Stimulated activated naive CD4-positive, alpha-beta T cell (primary cell): ENCODE data around the gene CDC37.
"Not testable (repeated sequence)": the region's sequence is repeated elsewhere in the genome, so short reads cannot be mapped to it uniquely, and the experiment has no call there.

Source experiments
- DNase-seq, 6 experiments: peaks; one replicate each; lab custom pipeline; 2025; lab: John Stamatoyannopoulos, UW

Gene CDC37

DNA sequence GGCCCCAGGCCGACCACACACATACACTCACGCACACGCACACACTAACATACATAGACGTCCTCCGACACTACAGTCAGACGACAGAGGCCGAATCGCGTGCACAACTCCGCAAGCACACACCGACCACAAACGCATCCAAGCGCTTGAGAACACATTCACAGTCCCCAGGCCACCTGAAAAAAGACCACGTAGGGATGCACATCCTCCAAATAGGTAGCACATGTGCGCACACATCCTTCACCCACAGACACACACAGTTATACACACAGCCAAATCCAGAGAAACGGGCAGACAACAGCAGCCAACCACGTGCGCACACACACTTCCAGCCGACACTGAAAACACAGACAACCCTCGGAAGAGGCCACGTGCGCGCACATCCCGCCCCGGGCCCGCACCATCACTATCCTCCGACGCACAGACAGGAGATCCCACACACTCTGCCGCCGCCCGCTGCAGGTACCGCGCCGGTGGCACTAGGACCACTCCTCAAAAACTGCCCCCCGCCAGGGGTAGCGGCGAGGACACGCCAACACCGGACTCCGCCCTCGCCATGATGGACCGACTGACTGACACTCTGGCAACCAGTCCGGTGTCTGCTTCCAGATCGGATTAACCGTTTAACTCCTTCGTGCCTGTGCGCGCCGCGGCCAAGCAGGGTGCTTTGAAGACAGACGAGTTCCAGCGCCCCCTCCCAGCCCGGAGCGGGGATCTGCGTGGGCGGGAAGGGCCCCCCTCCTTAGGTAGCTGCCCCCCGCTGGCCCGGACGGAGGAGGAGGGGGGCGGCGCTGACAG is 16.5 kb upstream of the CDC37 start:
- DNase-seq, result peak in 4 of 6 experiments; percentile 31 to 58 (median 44)

DNA sequence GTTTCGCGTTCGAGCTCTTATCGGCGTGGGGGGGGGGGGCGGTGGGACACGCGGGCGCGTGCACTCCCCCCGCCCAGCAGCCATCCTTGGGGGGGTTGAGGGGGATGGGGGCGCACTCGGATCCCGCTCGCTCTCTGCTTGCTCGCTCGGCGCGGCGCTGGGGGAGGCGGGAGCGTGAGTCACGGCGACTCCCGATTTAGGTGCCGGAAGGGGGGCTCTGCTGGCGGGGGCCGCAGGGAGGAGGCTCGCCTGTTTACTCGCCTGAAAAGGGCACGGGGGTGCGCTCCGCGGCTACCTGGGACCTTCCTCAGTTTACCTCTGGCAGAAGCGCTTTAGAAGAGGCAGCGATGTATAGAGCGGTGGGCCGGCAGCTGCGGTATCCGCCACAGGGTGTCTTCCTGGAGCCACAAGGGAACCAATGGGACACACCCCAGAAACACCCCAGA is 15.9 kb upstream of the CDC37 start:
- DNase-seq, result peak in 1 of 6 experiments; percentile 40

DNA sequence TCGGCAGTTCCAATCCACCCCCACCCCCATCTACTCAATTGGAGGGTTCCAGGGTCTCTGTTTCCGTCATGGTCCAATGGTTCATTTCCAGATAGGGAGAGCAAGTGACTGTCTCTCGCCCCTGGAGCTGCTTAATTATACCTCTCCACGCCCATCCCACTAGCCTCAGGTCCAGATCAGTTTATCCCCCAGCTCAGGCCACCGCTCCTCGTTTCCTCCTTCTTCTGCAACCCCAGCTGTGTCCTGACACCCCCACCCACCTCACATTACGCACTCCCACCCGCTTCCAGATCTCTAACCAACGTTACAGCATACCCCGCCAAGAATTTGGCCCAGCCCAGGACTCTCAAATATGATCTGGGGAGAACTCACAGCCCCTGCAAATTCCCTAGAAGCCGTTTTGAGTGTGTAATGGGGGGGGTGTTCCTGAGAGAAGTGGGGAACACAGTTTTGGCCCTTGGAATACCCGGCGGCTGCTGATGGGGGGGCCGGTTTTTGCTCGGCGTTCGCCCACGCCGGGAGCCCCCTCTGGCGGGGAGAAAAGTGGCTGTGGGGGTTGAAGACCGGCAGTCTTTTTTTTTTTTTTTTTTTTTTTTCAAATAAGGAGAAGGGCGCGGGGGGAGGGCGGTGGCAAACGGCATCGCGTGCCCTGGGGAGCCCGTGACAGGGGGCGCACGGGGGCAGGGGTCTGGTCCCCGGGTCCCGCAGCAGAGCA is 15.3 kb upstream of the CDC37 start:
- DNase-seq, result peak in 1 of 6 experiments; percentile 49

DNA sequence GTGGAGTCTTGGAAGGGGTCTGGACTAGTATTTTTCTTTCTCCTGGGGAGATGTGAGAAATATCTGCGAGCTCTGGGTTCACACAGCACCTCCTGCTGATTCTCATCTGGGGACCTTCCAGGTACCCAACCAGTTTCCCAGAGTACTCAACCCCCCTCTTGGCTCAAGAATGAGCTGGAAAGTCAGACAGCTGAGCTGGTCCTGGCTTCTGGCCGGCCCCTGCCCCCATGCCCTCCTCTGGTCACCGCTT is 14.8 kb upstream of the CDC37 start:
- peak in 1 of 6 experiments; percentile 46 for DNase-seq

DNA sequence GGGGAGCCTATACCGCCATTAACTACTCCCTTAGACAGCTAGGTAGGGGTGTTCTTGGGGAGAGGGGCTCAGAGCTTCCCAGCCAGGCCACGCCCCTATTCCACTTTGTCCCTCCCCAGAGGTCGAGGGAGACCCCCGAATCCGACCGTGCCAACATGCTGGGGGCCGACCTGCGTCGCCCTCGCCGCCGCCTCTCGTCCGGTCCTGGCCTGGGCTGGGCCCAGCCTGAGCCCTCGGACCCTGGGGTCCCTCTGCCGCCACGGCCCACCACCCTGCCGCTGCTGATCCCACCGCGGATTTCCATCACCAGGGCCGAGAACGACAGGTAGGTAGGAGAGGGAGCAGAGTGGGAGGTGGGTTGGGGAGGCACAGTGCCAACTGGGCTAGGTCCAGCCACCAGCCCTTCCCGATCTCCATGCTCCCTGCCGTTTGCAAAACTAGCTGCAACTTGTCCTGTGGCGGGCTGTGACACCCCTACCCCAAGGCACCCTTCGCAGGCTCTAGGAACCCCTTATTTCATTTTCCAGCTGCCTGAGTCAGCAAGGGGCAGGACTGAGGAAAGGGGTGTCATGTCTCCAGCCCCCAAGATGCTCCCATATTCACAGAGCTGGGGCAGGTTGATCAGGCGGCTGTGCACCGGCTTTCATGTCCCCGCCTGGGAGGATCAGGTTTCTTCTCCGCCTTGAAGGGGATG is 14.3 kb upstream of the CDC37 start:
- peak in 1 of 6 experiments; percentile 24 for DNase-seq

DNA sequence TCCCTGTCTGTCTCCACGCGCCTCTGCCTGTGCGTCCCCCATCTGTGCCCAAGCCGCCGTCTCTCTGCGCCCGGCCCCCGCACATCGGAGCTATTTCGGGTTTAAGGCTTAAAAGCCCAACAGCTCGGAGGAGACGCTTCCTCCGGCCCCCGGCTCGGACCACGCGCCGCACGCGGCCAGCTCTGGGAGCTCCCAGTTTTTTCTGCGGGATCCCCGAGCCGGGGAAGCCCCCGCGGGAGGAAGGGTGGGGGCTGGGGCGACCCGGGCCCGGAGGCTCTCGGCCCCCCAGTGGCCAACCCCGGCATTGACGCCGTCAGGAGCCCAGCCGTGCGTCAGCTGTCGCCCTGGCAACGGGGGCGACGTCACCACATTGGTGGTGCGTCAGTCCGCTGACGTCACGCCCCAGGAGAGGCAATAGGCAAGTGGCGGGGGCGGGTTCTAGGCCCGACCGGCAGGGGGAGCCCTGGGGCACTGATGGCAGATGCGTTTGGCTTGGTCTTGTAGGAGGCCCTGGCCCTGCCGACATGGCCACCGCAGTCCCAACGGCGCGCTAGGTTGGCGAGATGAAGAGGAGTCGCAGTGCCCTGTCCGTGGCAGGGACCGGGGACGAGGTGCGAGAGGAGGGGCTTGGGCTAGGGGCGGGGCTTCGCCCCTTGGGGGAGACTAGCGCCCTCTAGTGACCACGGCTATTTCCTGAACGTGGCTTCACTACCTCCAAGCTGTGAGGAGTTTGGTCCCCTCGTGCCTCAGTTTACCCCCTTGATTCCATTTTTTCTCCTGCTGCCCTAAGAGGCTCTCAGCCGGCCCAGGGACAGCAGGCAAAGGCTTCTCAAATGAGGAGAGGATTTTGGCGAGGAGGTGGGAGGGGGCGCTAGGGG is 13.3 kb upstream of the CDC37 start:
- peak; percentile 91 to 98 (median 96) for DNase-seq

DNA sequence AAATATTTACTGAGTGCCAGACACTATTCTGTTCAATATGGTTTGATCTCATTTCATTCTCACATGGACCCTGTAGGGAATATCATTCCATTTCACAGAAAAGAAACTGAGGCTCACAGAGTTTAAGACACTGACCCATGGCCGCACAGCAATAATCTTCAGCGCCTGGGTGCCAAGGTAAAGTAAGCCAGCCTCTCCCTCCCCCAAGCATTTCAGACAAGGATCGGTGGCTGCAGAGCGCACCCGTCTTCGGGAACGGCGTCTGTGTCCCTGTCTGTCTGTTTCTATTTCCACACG is 12.7 kb upstream of the CDC37 start:
- no peak for DNase-seq

DNA sequence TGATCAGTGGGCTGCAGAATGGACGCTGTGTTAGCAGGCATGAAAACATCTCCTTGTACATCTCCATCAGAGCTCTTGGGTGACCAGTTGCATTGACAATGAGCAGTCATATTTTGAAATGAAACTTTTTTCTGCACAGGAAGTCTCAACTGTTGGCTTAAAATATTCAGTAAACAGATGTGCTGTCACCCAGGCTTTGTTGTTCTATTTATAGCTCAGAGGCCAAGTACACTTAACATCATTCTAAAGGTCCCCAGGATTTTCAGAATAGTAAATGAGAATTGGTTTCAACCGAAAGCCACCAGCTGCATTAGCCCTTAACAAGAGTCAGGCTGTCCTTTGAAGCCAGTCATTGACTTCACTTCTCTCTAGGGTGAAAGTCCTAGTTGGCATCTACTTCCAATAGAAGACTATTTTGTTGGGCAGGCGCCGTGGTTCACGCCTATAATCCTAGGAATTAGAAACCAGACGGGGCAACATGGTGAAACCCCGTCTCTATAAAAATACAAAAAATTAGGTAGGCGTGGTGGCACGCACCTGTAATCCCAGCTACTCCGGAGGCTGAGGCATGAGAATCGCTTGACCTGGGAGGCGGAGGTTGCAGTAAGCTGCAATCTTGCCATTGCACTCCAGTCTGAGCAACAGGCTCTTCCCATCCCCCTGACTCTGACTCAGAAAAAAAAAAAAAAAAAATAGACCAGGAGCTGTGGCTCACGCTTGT is 9.1 kb upstream of the CDC37 start:
- peak in 3 of 6 experiments; percentile 24 to 32 (median 28) for DNase-seq

DNA sequence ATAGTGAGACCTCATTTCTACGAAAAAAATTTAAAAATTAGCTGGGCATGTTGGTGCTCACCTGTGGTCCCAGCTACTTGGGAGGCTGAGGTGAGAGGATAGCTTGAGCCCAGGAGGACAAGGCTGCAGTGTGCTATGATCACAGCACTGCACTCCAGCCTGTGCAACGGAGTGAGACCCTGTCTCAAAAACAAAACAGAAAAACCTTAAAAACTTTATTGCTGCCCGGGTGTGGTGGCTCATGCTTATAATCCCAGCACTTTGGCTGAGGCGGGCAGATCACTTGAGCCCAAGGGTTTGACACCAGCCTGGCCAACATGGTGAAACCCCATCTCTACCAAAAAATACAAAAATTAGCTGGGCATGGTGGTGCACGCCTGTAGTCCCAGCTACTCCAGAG is 7.9 kb upstream of the CDC37 start:
- DNase-seq, result not testable (repeated sequence)

DNA sequence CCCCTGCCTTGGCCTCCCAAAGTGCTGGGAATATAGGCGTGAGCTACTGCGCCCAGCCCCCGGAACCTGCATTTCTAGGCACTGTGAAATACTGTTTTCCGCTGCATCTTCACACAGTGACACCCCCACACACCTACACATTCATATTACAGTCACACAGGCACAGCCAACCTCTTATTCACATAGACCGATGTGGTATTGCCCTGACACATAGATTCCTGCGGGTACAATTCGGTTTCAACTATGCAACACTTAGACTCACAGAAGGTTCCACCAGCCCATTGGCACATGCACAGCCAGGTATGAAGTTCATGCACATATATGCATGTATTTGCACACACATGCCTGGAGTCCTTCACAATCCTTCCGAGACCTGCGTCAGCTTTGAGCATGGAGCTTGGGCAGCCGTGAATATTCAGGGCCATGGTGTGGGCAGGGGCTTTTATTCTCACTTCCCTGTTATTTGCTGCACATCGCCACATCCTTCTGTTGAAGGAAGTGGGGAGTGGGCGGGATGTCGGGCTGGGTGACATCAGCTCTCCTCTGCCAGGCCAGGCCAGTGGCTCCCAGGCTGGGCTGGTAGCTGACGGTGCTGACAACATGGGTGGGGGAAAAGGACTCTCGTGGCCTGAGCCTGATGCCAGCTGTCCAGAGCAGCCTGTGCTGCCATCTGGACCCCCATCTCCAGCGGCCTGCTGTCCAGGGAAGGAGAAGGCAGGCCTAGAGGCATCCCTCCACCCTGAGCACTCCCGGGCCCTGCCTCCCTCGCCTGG is 5.4 kb upstream of the CDC37 start:
- DNase-seq, result peak in 2 of 6 experiments; percentile 30 to 33

DNA sequence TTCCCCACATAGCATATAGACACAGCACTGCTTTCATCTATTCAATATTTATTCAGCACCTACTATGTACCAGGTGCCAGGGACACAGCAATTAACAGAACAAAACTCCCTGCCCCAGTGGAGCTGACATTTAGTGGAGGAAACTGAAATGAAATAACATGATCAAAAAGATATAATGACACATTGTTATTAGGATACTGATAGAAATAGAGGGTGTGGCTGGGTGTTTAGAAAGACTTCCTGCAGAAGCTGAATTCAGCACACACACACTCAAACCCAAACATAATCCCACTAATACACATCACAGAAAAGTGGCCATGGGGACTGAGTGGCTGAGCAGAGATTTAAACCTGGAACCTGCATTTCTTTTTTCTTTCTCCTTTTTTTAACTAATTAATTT is 3.8 kb upstream of the CDC37 start:
- no peak for DNase-seq

DNA sequence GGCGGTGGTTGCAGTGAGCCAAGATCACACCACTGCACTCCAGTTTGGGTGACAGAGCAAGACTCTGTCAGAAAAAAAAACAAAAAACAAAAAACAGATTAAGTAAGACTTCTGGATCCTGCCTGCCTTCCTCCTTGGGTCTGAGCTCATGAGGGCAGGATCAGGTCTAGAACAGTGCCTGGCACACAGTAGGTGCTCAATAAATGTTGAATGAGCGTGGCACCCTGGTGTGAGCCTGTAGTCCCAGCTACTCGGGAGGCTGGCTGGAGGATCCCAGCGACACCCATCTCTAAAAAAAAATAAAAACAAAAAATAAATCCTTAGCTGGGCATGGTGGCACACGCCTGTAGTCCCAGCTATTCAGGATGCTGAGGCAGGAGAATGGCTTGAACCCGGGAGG is 2.8 kb upstream of the CDC37 start:
- DNase-seq, result no peak

DNA sequence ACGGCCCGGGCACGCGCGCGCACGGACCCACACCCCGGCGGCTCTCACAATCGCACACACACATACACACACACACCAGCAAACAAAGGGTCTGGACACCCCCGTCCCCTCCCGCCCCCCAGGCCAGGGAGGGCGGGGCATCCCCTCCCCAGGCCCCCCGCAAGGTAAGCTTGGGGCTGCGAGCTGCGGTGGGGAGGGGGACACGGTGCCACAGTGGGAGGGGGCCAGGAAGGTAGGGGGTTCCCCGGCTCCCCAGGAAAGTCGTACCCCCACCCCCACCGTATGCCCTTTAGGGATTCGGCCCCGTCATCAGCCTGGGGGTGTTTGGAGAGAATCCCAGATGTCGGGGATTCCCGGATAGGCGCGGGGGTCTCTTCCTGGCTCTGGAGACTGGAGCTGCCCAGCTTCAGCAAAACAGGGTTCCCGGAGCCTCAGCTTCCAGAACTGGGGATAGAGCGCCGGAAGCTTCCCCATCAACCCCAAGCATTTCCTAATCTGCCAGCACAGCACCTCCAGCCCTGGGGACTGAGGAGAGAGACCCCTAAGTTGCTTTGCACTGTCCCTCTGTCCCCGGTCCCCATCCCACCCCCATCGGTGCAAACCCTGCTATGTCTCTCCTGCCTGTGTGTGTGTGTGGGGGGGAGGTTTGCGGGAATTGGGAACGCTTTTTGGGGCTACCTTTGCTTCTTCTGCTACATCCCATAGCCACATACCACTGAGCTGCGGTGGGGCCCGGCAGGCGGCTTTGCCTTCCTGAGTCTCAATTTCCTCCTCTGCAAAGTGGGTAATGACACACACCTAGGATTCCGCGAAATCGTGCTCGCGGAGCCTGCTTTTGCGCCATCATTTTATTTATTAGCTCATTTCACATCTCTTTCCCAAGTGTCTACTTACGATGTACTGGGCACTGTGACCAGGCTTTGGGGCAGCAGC is 1.8 kb upstream of the CDC37 start:
- DNase-seq, result peak in 2 of 6 experiments; percentile 30 to 38

DNA sequence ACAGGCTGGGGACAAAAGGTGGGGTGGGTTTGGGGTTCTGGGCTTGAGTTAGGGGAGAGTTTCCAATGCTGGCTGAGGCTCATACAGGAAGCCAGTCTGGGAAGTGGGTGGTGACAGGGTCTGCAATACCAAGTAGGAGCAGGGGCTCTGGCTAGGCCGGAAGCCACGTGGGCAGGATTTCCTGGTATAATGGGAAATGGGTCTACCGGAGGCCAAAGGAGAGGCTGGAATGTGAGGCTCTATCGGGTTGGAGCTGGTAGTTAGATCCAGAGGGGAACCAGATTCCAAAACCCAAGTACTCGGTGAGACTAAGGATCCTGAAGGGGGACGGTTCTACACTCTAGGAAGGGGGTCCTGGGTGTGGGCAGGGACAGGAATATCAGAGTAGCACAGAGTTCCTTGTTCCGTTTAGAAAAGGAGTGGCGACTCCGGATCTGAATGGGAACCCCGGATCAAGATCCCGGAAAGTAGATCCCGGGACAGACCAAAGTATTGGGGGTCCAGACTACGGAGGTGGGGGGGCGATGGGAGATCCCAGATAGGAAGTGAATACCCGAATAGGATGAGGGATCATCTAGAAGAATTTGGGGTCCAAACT is 802 bp downstream of the CDC37 start:
- no peak for DNase-seq

DNA sequence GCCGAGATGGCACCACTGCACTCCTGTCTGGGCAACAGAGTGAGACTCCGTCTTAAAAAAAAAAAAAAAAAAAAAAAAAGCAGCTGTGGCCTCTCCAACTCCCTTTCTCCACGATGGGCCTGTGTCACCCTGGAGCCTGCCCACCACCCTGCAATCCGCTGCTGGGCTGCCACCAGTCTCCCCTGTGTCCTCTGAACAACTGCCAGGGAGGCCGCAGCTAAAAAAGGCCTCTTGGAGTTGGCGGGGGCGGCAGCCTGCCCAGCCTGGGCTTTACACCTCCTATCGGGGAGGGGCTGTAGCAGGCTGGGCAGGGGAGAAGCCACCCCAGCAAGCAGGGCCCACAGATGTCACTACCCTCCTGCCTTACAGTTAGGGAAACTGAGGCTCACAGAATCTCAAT is 3.5 kb downstream of the CDC37 start:
- DNase-seq, result no peak

DNA sequence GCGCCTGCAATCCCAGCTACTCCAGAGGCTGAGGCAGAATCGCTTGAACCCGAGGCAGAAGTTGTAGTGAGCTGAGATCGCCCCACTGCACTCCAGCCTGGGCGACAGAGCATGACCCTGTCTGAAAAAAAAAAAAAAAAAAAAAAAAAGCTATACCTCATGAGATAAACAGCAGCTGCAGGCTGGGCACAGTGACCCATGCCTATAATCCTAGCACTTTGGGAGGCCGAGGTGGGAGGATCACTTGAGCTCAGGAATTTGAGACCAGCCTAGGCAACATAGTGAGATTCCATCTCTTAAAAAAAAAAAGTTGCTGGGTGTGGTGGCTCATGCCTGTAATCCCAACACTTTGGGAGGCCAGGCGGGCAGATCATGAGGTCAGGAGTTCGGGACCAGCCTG is 4.0 kb downstream of the CDC37 start:
- not testable (repeated sequence) for DNase-seq

DNA sequence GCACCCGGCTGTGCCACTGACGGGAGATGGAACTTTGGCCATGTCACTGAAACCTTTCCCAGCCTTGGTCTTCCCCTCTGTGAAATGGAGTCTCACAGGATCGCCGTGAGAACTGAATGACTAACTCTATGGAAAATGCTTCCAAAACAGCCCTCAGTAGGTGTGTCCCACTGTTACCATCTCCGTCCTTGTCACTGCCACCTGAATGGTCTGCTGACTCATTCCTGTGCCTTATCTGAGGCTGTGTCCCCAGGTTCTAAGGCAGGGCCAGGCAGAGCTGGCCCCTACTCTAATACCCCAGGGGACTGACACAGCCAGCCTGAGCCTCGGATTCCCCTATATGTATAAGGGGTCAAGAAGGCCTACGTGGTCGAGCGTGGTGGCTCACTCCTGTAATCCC is 4.5 kb downstream of the CDC37 start:
- no peak for DNase-seq

DNA sequence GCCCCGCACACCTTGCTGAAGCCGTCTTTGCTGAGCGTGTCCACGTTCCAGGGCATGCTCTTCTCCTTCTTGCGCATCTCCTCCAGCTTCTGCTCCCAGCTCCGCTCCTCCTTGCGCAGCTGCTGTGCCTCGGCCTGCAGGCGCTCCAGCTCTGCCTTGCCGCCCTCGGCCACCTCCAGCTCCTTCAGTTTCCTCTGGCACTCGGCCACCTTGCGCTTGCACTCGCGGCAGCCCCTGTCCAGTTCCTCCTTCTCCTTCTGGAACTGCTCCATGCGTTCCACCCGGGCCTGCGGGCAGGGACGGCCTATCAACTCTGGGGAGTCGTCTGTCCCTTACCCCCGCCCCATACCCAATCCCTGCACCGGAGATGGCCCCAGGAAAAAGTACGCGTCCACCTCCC is 7.4 kb downstream of the CDC37 start:
- DNase-seq, result no peak

DNA sequence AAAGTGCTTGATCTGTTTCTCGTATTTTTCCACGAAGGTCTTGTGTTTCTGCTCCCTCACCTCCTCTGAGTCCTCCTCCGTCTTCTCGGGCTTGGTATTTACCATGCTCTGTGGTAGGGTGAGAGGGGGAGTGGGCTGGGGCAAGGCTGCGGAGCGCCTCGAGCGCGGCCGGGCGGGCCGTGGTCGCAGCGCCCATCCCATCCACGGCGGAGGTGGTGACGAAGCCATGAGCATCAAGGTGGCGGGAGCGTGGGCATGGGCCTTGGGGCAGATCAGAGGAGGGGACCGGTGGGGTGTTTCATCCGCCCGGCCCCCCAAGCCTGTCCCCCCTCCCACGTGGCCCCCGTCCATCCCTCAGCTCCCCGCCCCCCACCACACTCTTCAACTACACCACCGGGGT is 7.9 kb downstream of the CDC37 start:
- no peak for DNase-seq
